GM23338 (cell line): ENCODE data around the gene EVX2. TPM values are rescaled to one million over a fixed set of nuclear protein-coding genes. Genes with fewer than 3 reads are reported as not detected.

Experiments used
- ATAC-seq: fragments of 200-7000 bp; cut with Tn5 transposase; 3 replicates; pipeline ENCODE4 v1.9.1; 2020
- DNase-seq: peaks from one replicate; pipeline ENCODE4 v3.0.0-alpha.2; 2015; ENCODE audit warnings: low spot score
- H2AFZ ChIP-seq: fragments of 200-600 bp; sonication (generic); 2 replicates; pipeline ENCODE4 v1.8.0; 2016; ENCODE audit warnings: antibody characterized with exemption, mild to moderate bottlenecking, moderate library complexity
- H3F3A ChIP-seq: fragments of 200-600 bp; sonication (generic); replicated peaks from 2 replicates; pipeline ENCODE4 v1.8.0; 2017; ENCODE audit warnings: antibody characterized with exemption, mixed run types, low read depth
- H3K27ac ChIP-seq: fragments of 200-600 bp; sonication (generic); 2 replicates; pipeline ENCODE4 v1.6.1; 2016; ENCODE audit warnings: low read depth
- H3K27me3 ChIP-seq: fragments of 200-600 bp; sonication (generic); 2 replicates; pipeline ENCODE4 v1.8.0; 2016; ENCODE audit warnings: mild to moderate bottlenecking, mixed run types, moderate library complexity; ENCODE audit not compliant: insufficient read depth
- H3K36me3 ChIP-seq: fragments of 200-600 bp; sonication (generic); 2 replicates; pipeline ENCODE4 v1.8.0; 2016; ENCODE audit warnings: mild to moderate bottlenecking; ENCODE audit not compliant: insufficient read depth
- H3K4me1 ChIP-seq: fragments of 200-600 bp; sonication (generic); 2 replicates; pipeline ENCODE4 v1.8.0; 2016; ENCODE audit warnings: mild to moderate bottlenecking, moderate library complexity; ENCODE audit not compliant: insufficient read depth
- H3K4me2 ChIP-seq: fragments of 200-600 bp; sonication (generic); 2 replicates; pipeline ENCODE4 v1.7.1; 2017; ENCODE audit warnings: mixed run types
- H3K4me3 ChIP-seq: fragments of 200-600 bp; sonication (generic); 2 replicates; pipeline ENCODE4 v1.6.1; 2016; ENCODE audit warnings: mixed run types
- H3K79me2 ChIP-seq: fragments of 200-600 bp; sonication (generic); replicated peaks from 2 replicates; pipeline ENCODE4 v1.8.0; 2017; ENCODE audit warnings: mild to moderate bottlenecking; ENCODE audit not compliant: insufficient read depth
- H3K9me2 ChIP-seq: fragments of 200-600 bp; sonication (generic); 2 replicates; pipeline ENCODE4 v1.8.0; 2017; ENCODE audit not compliant: insufficient read depth
- H4K20me1 ChIP-seq: fragments of 200-600 bp; sonication (generic); replicated peaks from 2 replicates; pipeline ENCODE4 v1.8.0; 2017; ENCODE audit warnings: mild to moderate bottlenecking; ENCODE audit not compliant: insufficient read depth
- H3K27ac Mint-ChIP-seq: 2 replicates; pipeline ENCODE4 v1.8.0; 2020; ENCODE audit warnings: inconsistent platforms, mild to moderate bottlenecking, moderate library complexity, mixed read lengths
- H3K27me3 Mint-ChIP-seq: 3 replicates; pipeline ENCODE4 v1.8.0; 2022; ENCODE audit warnings: low read depth, mild to moderate bottlenecking, moderate library complexity, mixed read lengths, inconsistent platforms; ENCODE audit not compliant: insufficient read depth, poor library complexity
- H3K36me3 Mint-ChIP-seq: 3 replicates; pipeline ENCODE4 v1.8.0; 2021; ENCODE audit warnings: low read depth, mild to moderate bottlenecking, inconsistent platforms, moderate library complexity, mixed read lengths
- H3K4me1 Mint-ChIP-seq: 3 replicates; pipeline ENCODE4 v1.8.0; 2020; ENCODE audit warnings: mild to moderate bottlenecking, inconsistent platforms, mixed read lengths
- H3K4me3 Mint-ChIP-seq: 3 replicates; pipeline ENCODE4 v1.8.0; 2021; ENCODE audit warnings: moderate library complexity, mild to moderate bottlenecking, inconsistent platforms, mixed read lengths
- H3K9me3 Mint-ChIP-seq: 3 replicates; pipeline ENCODE4 v1.8.0; 2020; ENCODE audit warnings: moderate library complexity, mild to moderate bottlenecking, inconsistent platforms, mixed read lengths
- EZH2 ChIP-seq: fragments of 200-600 bp; sonication (generic); IDR thresholded peaks from one replicate; pipeline ENCODE4 v1.8.0; 2017; ENCODE audit warnings: antibody characterized with exemption, mild to moderate bottlenecking, low read depth; ENCODE audit not compliant: unreplicated experiment
- JUNB ChIP-seq: IDR thresholded peaks from one replicate; pipeline ENCODE4 v1.6.1; 2016; ENCODE audit warnings: antibody characterized with exemption; ENCODE audit not compliant: unreplicated experiment
- POLR2AphosphoS5 ChIP-seq: IDR thresholded peaks from 2 replicates; pipeline ENCODE4 v1.6.1; 2016; ENCODE audit warnings: antibody characterized with exemption, low read depth
- ZNF331 ChIP-seq: fragments of 250-450 bp; sonication (Bioruptor Pico); IDR thresholded peaks from 2 replicates; pipeline ENCODE4 v1.5.0; 2020; ENCODE audit warnings: low read depth, mild to moderate bottlenecking, moderate library complexity
- polyA plus RNA-seq: library from polyadenylated mRNA; unstranded; fragments of >200 nt; fragmentation: Nextera tagmentation; extraction: Ambion mirVana; gene quantifications from 2 replicates; pipeline ENCODE4 v1.2.1, GENCODE V29; 2016
- total RNA-seq: library from RNA; depleted of rRNA; stranded (reverse); fragments of >200 nt; shearing (Covaris generic); gene quantifications from 2 replicates; pipeline ENCODE4 v1.2.3, GENCODE V29; 2014
- TF ChIP-seq, protein P1 (sequence below), 2 experiments: fragments of 200-600 bp in 1 of 2; sonication (generic) in 1 of 2; conservative IDR thresholded peaks; 2 replicates each; pipeline versions ENCODE4 v1.5.1 to v1.6.1; 2016 to 2017; ENCODE audit warnings: antibody characterized with exemption in 2 of 2, low read depth in 2 of 2, mild to moderate bottlenecking in 2 of 2, moderate library complexity in 1 of 2
- TF ChIP-seq, protein P2 (sequence below): IDR thresholded peaks from one replicate; pipeline ENCODE4 v1.6.1; 2018; ENCODE audit warnings: antibody characterized with exemption; ENCODE audit not compliant: unreplicated experiment
- TF ChIP-seq, protein P3 (sequence below): IDR thresholded peaks from 2 replicates; pipeline ENCODE4 v1.6.1; 2016; ENCODE audit warnings: antibody characterized with exemption

Gene EVX2
- total and polyA plus RNA-seq, 2 experiments from 2014 or later = 0.03 TPM; not detected in 1

DNA sequence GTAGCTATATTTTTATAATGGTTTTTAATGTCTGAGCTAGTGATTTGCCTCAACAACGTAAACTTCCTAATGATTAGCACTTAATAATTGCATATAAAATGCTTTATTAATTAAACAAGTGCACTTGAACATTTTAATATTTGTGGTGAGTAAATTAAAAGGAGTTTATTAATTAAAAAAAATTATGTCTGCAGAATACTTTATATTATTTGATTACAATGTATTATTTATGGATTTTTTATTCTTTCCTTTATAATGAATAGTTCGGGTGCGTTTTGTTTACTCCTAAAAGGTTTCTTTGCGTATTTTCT is 48.0 kb upstream of the EVX2 start (continued):
- TF ChIP-seq, protein P1, sequence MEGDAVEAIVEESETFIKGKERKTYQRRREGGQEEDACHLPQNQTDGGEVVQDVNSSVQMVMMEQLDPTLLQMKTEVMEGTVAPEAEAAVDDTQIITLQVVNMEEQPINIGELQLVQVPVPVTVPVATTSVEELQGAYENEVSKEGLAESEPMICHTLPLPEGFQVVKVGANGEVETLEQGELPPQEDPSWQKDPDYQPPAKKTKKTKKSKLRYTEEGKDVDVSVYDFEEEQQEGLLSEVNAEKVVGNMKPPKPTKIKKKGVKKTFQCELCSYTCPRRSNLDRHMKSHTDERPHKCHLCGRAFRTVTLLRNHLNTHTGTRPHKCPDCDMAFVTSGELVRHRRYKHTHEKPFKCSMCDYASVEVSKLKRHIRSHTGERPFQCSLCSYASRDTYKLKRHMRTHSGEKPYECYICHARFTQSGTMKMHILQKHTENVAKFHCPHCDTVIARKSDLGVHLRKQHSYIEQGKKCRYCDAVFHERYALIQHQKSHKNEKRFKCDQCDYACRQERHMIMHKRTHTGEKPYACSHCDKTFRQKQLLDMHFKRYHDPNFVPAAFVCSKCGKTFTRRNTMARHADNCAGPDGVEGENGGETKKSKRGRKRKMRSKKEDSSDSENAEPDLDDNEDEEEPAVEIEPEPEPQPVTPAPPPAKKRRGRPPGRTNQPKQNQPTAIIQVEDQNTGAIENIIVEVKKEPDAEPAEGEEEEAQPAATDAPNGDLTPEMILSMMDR (conservative IDR thresholded peaks at IDR 0.05; ENCODE audit: low read depth in 2 of 2) = no peak
- TF ChIP-seq, protein P2, sequence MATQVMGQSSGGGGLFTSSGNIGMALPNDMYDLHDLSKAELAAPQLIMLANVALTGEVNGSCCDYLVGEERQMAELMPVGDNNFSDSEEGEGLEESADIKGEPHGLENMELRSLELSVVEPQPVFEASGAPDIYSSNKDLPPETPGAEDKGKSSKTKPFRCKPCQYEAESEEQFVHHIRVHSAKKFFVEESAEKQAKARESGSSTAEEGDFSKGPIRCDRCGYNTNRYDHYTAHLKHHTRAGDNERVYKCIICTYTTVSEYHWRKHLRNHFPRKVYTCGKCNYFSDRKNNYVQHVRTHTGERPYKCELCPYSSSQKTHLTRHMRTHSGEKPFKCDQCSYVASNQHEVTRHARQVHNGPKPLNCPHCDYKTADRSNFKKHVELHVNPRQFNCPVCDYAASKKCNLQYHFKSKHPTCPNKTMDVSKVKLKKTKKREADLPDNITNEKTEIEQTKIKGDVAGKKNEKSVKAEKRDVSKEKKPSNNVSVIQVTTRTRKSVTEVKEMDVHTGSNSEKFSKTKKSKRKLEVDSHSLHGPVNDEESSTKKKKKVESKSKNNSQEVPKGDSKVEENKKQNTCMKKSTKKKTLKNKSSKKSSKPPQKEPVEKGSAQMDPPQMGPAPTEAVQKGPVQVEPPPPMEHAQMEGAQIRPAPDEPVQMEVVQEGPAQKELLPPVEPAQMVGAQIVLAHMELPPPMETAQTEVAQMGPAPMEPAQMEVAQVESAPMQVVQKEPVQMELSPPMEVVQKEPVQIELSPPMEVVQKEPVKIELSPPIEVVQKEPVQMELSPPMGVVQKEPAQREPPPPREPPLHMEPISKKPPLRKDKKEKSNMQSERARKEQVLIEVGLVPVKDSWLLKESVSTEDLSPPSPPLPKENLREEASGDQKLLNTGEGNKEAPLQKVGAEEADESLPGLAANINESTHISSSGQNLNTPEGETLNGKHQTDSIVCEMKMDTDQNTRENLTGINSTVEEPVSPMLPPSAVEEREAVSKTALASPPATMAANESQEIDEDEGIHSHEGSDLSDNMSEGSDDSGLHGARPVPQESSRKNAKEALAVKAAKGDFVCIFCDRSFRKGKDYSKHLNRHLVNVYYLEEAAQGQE = no peak
- TF ChIP-seq EZH2 (no peak), JUNB (no peak), POLR2AphosphoS5 (no peak), ZNF331 (CRISPR knock-in tag) (no peak)
- TF ChIP-seq, protein P3, sequence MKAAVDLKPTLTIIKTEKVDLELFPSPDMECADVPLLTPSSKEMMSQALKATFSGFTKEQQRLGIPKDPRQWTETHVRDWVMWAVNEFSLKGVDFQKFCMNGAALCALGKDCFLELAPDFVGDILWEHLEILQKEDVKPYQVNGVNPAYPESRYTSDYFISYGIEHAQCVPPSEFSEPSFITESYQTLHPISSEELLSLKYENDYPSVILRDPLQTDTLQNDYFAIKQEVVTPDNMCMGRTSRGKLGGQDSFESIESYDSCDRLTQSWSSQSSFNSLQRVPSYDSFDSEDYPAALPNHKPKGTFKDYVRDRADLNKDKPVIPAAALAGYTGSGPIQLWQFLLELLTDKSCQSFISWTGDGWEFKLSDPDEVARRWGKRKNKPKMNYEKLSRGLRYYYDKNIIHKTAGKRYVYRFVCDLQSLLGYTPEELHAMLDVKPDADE = no peak

DNA sequence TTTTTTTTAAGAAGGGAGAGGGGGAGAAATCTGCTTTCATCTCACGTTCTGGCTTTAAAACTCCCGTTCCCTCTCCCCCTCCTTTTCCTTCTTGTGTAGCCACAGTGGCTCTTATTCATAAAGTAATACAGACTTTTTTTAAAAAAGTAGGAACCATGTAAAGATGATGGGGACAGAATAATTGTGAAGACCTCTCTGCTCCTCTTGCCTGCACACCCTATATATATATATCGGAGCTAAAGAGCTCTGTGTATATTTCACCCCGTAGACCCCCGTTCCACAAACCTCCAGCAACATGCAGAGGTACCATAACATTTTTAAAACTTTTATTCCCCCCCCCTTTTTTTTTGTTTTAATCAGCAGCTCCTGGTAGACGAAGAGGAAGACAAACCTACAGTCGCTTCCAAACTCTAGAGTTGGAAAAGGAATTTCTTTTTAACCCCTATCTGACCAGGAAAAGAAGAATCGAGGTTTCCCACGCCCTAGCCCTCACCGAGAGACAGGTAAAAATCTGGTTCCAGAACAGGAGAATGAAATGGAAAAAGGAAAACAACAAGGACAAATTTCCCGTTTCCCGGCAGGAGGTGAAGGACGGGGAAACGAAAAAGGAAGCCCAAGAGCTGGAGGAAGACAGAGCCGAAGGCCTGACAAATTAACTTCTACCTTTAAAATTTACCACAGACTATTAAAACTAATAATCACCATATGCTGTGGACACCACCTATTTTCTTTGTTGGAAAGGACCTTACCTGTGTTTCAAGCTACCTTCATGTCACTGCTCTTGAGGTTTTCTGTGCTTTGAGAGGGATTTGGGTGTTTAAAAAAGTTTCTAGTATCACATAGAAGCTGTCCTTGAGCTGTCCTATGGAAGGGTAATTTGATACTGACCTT is 47.4 kb upstream of the EVX2 start:
- DNase-seq (no peak), ATAC-seq (no peak)
- Histone ChIP-seq H3K4me2 (peak overlapping the region; percentile 67; the same call in 1 of the 2 replicates), H3K79me2 (no peaks in the 10 kb centered on the region), H3F3A (peaks cover 65% of the 10 kb centered on the region), H3K36me3 (no peaks in the 10 kb centered on the region), H3K27ac (no peak overlapping the region), H4K20me1 (peaks cover 56% of the 10 kb centered on the region), H3K27me3 (peaks cover 100% of the 10 kb centered on the region), H3K4me1 (peaks cover 36% of the 10 kb centered on the region), H2AFZ (no peak overlapping the region), H3K4me3 (peak overlapping the region; percentile 47; the same call in 1 of the 2 replicates), H3K9me2 (no peaks in the 10 kb centered on the region)
- H3K9me3 Mint-ChIP-seq = peaks cover 5% of the 10 kb centered on the region; the same call in 1 of the 3 replicates
- no peak overlapping the region for H3K27ac Mint-ChIP-seq
- peak overlapping the region; percentile 59; the same call in 1 of the 3 replicates for H3K4me3 Mint-ChIP-seq
- TF ChIP-seq JUNB = no peak
- TF ChIP-seq EZH2 = peak; percentile 73
- H3K4me1 Mint-ChIP-seq = peaks cover 33% of the 10 kb centered on the region
- peaks cover 96% of the 10 kb centered on the region for H3K27me3 Mint-ChIP-seq
- no peaks in the 10 kb centered on the region; the same call in 2 of the 3 replicates for H3K36me3 Mint-ChIP-seq
